Middle frontal gyrus (tissue), 1 donor: ENCODE results near the gene SLIT1.

Experiments used
- DNase-seq: peaks from one replicate; pipeline ENCODE4 v3.0.0-alpha.2; 2015; ENCODE audit warnings: low spot score; ENCODE audit errors: extremely low spot score

Gene SLIT1

DNA sequence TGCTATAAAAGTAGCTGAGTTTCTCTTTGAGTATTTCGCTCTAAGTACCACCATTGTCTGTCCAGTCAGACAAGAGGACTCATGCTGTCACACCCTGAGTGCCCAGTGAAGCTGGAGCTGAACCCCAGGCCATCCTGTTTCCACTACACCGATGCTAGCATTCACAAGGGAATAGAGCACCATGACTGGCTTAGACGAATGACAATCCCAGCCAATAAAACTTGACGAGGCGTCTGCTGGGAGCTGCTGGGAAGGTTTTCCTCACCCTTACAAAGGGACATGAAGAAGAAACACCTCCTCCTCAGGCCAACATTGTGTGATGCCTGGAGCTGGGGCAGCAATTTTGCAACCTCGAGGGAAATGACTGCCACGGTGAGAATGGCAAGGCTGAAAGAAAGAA is 17.5 kb upstream of the SLIT1 start:
- no peak for DNase-seq

- DNase-seq: no peak
Observed at GRCh38 chr10:97200616-97201015, 14.9 kb upstream of the SLIT1 start.

- DNase-seq: no peak
Observed at GRCh38 chr10:97199152-97199551, 13.4 kb upstream of the SLIT1 start.

DNA sequence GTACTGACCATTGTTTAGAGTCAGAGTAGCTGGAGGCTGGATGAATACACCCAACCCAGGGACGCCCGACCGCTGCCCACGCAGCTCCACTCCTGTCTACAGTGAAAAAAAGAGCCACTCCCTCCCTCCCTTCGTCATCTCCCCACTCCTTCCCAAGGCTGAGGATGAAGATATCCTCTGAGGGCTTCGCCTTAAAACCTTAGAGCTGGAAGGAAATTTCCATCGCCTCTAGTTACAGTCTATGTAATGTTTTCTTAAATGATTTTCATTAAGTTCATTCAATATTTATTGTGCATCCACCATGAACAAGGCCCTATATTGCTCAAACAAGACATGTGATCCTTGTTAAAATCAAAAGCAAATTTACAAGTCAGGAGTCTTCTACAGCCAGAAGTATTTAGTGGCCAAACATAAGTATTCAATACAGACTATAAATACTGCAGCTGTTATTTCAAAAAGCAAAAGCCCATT is 11.3 kb upstream of the SLIT1 start:
- DNase-seq: no peak

GRCh38 chr10:97196223-97197029 is 10.7 kb upstream of the SLIT1 start:
- no peak for DNase-seq

GRCh38 chr10:97195706-97196222 is 10.0 kb upstream of the SLIT1 start:
- no peak for DNase-seq

DNA sequence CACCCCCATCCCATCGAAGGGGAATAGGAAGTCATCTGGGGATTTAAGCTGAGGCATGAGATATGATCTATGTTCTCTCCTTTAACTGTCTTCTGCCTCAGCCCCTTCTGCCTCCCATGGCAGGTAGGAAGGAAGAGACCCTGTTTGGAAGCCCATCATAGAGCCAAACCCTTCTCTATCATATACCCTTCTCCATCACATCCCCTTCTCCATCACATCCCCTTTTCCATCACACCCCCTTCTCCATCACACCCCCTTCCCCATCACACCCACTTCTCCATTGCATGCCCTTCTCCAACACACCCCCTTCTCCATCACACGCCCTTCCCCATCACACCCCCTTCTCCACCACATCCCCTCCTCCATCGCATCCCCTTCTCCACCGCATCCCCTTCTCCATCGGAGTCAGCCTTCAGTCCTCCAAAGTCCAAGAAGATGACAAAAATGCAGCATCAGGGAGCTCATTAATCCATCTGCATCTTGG is 7.2 kb upstream of the SLIT1 start:
- DNase-seq: no peak

DNA sequence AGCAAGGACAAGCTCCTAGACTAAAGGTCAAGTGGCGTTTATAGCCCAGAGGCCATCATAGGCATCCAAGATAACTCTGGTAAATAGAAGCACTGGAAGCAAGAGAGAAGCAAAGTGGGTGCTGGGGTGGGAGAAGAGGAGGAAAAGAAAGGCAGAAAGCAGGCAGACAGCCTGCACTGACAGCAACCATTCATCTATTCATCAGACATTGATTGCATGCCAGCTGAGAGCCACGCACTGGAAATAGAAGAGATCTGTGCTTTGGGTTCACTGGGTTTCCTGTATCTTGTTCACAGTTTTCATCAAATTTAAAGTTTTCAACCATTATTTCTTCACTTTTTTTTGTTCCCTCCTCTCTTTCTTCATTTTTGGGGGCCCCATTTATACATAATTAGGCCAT is 4.7 kb upstream of the SLIT1 start:
- DNase-seq: no peak

DNA sequence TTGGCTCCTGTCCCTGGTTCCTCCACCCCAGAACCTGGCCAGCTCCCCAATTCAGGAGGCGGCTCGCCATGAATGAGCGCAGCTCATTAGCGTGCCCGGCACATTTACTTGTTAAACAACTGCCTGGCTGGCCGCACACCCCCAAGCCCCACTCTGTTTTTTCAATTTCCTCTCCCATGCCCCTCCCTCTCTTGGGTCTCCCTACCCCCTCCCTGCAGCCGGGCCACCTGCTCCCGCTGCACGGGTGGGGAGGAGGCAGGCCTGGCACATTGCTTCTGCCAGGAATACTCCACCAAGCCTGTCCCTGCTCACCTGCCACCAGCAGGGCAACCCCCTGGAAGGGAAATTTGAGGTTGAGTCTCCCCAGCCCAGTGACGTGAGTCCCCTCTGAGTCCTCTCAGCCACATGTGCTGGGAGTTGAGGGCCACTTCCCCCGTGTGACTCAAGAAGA is 2.5 kb upstream of the SLIT1 start:
- no peak for DNase-seq

- no peak for DNase-seq
Observed at GRCh38 chr10:97186911-97187310, 1.2 kb upstream of the SLIT1 start.

DNA sequence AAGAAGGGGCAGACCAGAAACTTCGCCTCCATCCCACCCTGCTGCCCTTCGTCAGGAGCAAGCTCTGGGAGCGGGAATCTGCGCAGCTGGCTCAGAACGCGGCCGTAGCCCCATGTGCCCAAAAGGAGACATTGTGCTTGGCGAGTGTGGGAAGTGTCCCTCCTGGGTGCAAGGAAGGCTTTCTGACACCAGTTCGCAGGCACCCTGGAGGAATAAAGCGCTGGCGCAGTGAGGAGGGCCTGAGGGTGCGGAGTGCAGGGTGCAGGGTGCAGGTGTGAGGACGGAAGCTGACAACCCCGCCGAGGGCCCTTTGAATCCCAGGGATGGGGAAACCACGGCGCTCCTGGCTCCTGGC is 811 bp downstream of the SLIT1 start:
- DNase-seq: no peak

DNA sequence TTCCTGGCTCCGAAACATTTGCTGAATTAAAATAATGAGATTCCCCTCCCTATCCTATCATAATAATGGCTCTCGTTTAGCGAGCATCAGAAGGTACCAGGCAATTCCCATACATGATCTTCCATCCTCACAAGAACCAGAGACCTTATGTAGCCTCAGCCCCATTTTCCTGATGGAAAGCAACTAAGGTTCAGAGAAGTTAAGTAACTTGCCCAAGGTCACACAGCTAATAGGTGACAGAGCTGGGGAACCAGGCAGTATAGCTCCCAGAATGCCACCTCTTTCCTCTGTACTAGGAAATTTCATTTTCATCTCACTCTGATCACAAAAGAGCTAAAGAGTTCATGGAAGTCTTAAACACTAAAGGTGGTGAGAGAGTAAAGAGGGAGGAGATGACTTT is 2.4 kb downstream of the SLIT1 start:
- no peak for DNase-seq

DNA sequence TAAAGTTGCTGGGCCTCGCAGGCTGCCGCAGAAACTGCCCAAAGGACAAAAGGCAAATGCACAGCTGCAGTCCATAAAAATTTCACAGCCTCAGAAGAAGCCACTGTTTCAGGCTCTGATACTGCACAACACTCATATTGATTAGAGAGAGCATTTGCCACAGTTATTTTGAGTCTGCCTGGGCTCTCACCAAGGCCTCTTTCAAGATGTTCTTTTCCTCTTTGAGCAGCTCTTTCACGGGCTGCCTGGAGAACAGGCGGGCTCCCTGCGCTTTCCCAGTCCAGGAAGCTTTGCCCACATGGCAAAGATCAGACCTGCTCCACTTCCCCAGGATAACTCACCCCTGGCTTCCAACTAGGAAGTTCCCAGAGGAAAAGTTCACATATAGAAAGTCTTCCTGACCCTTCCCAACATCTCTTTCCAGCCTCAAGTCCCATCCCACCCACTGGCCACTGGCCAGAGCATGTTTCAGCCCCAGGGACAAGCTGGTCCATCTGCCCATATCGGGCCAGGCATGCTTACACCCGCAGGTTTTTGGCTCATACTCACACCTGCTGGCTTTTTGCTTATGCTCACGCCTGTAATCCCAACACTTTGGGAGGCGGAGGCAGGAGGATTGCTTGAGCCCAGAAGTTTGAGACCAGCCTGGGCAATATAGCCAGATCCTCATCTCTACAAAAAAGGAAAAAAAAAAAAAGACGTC is 3.3 kb downstream of the SLIT1 start:
- no peak for DNase-seq

DNA sequence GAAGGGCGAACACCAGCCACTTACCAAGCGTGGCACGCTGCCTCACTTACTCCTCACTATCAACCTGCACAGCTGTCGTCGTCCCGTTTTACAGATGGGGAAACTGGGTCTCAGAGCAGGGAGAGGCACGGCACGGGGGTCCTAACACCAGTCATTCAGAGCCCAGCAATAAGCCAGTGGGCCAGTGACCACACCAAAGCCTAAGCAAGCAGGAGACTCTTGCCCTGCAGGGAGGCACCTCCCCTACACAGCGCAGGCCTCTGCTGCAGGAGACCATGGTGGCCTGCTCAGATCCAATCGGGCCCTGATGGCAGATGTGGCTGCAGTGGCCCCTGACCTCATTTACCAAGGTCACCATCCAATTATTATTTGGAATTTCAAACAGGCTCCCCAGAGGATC is 4.8 kb downstream of the SLIT1 start:
- DNase-seq: no peak

- DNase-seq: no peak
Observed at GRCh38 chr10:97180363-97180755, 5.4 kb downstream of the SLIT1 start.

DNA sequence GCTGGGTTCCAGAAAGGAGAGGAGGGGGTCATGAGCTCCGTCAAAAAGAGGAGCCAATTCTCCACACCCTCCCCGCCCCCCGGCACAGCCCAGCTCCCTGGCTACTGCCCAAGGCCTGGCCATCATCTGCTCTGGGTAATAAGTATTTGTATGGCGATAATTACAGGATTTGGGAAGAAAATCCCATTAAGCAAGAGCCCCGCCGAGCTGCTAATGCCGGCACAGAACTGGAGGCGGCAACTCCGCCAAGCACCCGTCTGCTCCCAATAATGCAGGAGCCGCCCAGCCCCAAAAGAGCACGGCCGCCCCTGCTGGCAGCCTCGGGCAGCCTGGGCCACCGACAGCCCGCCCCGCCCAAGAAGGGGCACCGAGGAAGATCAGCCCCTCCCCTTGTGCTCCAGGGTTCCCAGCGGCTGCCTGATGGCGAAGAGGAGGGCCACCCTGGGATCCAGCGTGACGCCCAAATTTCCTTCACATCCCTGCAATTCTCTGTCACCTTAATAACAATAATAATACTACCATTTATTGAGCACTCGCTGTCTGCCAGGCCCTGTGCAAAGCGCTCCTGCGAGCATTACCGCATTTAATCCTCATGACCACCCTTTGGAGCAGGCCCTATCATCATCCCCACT is 5.9 kb downstream of the SLIT1 start:
- no peak for DNase-seq

DNA sequence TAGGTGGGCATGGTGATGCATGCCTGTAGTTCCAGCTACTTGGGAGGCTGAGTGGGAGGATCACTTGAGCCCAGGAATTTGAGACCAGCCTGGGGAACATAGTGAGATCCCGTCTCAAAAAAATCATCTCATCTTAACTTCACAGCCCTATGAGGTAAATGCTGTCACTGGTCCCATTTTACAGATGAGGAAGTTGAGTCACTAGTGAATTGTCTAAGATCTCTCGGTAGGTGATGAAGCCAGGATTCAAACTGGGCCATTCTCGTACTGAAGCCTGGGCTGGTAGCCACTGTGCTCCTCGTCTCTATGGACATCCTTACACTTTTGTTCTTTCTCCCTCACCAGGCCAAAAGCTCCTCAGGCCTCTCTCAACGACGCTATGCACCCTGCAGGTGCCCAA is 6.4 kb downstream of the SLIT1 start:
- DNase-seq: no peak

DNA sequence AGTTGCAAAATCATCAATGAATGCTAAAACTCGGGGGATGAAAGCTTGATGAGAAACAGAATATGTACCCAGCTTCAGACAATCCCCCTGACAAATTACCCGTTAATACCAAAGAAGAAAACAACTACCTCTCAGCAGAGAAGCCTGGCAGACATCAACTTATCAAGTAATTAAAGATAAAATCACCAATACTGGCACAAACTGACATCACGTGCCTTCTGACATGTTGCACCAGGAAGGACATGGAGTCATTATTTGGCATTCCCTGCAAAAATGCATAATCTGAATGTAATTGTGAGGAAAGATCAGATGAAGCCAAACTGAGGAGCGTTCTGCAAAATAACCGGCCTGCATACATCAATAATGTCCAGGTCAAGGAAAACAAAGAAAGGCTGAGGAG is 7.7 kb downstream of the SLIT1 start:
- no peak for DNase-seq

GRCh38 chr10:97176226-97176625 is 9.5 kb downstream of the SLIT1 start:
- DNase-seq: no peak

GRCh38 chr10:97175586-97175985 is 10.2 kb downstream of the SLIT1 start:
- no peak for DNase-seq

GRCh38 chr10:97174941-97175340 is 10.8 kb downstream of the SLIT1 start:
- DNase-seq: no peak

DNA sequence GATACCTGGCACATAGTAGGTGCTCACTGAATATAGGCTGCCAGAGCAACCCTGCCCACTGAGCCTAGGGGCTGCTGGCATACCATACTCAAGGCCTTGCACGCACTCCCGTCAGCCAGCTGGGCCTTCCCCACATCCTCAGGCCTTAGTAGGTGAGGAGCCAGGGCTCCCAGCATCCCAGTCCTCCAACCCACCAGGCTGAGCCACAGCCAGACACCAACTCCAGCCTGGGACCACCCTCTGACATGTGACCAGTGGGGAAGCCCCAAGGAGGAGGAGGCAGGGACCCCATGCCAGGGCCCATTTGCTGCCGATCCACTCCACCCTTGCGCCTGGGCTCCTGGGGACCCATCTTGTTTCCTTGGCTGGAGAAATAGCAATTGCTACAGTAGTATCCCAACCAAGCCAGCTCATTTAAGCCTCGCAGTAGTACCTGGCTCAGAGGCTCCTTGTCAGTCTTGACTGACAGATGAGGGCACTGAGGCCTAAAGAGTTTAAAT is 11.4 kb downstream of the SLIT1 start:
- no peak for DNase-seq
